GM19193 (cell line): ENCODE results near the gene VSIR.

Source experiments
- POLR2A ChIP-seq: IDR thresholded peaks from 4 replicates; pipeline ENCODE4 v1.6.1; 2011; ENCODE audit not compliant: insufficient read depth, insufficient read length; ENCODE audit errors: extremely low read depth

The VSIR gene

GRCh38 chr10:71773221-71773971, at the start of gene VSIR:
TSS of gene VSIR (minus strand) at chr10:71773520. CDS start at chr10:71773439, 81 bp downstream.
- TF ChIP-seq POLR2A: peak; percentile 79

- no peak for TF ChIP-seq POLR2A
These were observed 48.8 kb upstream of the VSIR start for GRCh38 chr10:71821909-71822763.

GRCh38 chr10:71820966-71821365, 47.6 kb upstream of the VSIR start:
- no peak for TF ChIP-seq POLR2A

- TF ChIP-seq POLR2A: no peak
These were observed 46.7 kb upstream of the VSIR start for GRCh38 chr10:71819985-71820384.

DNA sequence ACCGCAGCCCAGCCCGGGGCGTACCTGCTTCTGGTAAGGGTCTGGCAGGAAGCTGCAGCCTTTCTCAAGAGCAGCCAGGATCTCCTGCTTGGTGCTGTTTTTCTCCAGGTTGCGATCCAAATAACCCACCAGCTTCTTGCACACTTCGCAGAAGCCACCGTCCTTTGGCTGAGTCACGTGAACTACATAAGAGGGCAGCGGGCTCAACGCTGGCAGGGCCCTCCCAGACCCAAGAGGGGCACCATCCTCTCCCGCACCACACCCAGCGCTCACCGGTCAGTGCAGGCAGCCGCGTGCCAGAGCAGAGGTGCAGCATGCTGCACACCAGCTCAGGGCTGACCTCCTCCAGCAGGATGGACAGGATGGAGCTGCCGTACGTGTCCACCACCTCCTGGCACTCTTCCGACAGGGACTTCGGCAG, 46.1 kb upstream of the VSIR start:
- TF ChIP-seq POLR2A: no peak

GRCh38 chr10:71818674-71819260, 45.4 kb upstream of the VSIR start:
- TF ChIP-seq POLR2A: no peak

DNA sequence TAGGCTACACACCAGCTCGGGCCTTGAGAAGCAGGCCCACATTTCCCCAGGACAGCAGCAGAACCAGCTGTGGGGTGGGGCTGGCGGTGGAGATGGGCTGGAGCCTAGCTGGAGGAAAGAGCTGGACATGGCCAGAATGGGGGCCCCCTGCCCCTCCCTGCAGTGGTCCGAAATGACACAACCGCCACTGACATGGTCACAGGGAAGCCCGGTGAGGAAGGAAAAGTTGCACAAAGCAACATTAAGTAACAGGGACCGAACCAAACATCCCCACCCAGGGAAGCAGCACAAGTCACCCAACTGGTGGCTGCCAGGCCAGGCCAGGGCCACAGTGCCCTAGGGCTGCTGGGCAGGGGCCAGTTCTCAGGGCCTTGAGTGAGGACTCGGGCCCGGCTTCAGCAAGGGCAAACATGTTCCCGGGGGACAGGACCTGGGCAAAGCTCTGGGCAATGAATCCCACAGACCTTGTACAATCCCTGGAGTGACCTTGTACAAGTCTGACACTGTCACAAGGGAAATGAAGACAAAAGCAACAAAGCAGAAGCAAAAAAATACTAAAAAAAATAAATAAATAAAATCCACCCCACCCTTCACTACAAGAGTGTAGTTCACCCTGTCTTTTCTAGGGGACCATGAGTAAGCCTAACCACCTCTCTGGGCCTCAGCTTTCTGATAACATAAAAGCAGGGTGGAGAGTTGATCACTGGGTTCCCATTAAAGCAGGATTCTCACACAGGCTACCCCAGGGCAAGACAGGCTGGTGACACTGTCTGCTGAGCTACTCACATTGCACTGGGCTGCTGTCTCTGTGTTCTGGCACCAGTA, 44.7 kb upstream of the VSIR start:
- no peak for TF ChIP-seq POLR2A

- no peak for TF ChIP-seq POLR2A
These were observed 43.8 kb upstream of the VSIR start for GRCh38 chr10:71816936-71817618.

DNA sequence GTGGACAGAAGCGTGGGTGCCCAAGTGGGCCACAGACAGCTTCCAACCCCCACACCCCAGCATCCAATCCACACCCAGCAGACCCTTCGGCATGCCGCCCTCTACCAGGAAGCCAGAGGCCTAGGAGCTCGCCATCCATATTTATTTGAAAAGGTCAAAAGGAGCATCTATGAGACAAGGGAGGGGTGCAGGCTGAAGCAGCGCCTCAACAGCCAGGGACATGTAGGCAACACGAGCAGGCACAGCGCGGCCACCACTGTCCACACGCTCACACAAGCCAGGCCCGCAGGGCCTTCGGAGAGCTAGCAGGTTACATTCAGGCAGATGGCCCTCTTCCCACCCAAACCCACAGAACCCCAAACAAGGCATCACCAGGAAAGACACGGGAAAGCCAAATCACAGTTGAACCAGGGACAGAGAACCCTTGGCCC, 43.1 kb upstream of the VSIR start:
- TF ChIP-seq POLR2A: no peak

DNA sequence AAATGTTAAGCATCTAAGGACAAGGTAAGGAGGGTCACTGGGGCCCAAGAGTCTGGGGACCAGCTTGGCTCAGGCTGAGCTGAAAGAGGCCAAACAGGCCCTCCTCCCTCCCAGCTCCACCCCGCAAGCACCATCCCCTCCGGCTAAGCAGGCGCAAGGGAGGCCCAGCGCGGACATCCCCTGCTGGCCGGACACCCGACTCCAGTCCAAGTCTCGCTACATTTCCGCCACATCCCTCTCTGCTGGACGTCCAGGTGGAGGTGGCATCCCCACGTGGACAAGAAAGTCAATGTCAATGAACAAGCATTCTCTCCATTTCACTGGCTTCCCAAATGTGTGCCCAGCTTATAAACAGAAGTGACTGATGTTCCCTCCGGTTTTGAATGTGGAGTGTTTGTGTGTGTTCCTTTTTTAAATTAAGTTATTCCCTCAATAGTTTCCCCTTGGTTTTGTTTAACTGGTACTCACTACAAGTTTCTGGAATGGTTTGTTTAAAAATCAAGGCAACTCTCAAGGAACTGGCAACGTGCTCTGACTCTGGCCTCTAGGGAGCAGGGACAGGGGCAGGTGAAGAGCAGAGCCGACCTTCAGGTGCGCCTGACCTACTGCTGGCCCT, 42.3 kb upstream of the VSIR start:
- TF ChIP-seq POLR2A: no peak

DNA sequence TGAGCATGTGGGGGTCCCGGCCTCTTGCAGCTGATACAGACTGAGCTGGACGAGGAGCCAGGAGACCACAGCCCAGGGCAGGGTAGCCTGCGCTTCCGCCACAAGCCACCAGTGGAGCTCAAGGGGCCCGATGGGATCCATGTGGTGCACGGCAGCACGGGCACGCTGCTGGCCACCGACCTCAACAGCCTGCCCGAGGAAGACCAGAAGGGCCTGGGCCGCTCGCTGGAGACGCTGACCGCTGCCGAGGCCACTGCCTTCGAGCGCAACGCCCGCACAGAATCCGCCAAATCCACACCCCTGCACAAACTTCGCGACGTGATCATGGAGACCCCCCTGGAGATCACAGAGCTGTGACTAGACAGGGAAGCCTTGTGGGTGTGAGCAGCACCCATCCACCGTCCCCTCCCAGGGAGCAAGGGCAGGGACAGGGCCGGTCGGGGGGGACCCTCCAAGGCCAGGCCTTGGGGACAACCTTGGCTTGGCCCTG, 41.6 kb upstream of the VSIR start:
- TF ChIP-seq POLR2A: no peak

GRCh38 chr10:71812913-71813590, 39.7 kb upstream of the VSIR start:
- no peak for TF ChIP-seq POLR2A

GRCh38 chr10:71812016-71812912, 38.9 kb upstream of the VSIR start:
- TF ChIP-seq POLR2A: no peak

GRCh38 chr10:71811351-71811750, 38.0 kb upstream of the VSIR start:
- no peak for TF ChIP-seq POLR2A
